ENCODE results near the gene GRAMD1B.

The GRAMD1B gene

DNA sequence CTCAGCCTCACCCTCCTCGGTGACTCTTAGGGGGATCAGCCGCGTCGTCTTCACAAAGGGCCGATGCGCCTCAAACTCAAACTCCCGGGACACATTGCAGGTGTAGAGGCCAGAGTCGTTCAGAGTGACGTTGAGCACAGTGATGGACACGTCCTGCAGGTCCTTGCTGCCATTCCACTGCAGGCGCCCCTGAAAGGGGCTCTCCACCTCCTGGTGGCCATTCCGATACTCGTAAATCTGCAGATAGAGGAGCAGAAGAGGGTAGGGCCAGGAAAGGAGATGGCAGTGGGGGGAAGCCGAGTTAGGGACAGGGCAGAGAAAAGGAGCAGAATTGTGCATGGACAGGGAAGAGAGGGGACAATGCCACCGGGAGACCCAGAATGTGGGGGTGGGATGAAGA lies 212.4 kb downstream of the GRAMD1B start:
- no peaks in the 10 kb centered on the region for H3K27me3 ChIP-seq (ENCODE audit: insufficient read depth, low read length)
- no peak overlapping the region for H3K27ac ChIP-seq (ENCODE audit: low read depth, low read length)
- H3K23ac ChIP-seq (ENCODE audit: low read length), result no peak overlapping the region
- H3K79me2 ChIP-seq (ENCODE audit: control insufficient read depth, insufficient read depth, low read length, poor library complexity), result no peaks in the 10 kb centered on the region
- H3K9me3 ChIP-seq (ENCODE audit: insufficient read depth, low read depth, low read length), result no peaks in the 10 kb centered on the region
- no peak for DNase-seq
- no peak overlapping the region for H2AK5ac ChIP-seq (ENCODE audit: low read length)
- no peaks in the 10 kb centered on the region for H3K36me3 ChIP-seq (ENCODE audit: control insufficient read depth in 1 of 2, insufficient read depth in 2 of 2, low read length in 2 of 2)
- no peak overlapping the region for H4K8ac ChIP-seq (ENCODE audit: low read depth, low read length)
- no CpG with 5 or more reads among the region's 15 CpGs for WGBS (ENCODE audit: extremely low coverage, insufficient coverage, insufficient read length)
- no peak overlapping the region for H3K18ac ChIP-seq (ENCODE audit: low read length)
- H2AFZ ChIP-seq (ENCODE audit: insufficient read depth, low read length, poor library complexity), result no peak overlapping the region
- H4K91ac ChIP-seq (ENCODE audit: low read depth, low read length), result no peak overlapping the region
- no peak overlapping the region for H2BK120ac ChIP-seq (ENCODE audit: insufficient read depth, low read length, poor library complexity)
- H3K4me3 ChIP-seq (ENCODE audit: low read depth, low read length), result no peak overlapping the region
- H2BK12ac ChIP-seq (ENCODE audit: low read length), result no peak overlapping the region
- H3K4me1 ChIP-seq (ENCODE audit: control insufficient read depth in 1 of 2, insufficient read depth in 2 of 2, low read length in 2 of 2), result no peaks in the 10 kb centered on the region
- H3K4ac ChIP-seq (ENCODE audit: low read depth, low read length), result no peak overlapping the region
- H3K9ac ChIP-seq (ENCODE audit: low read length), result no peak overlapping the region
- H3K4me2 ChIP-seq (ENCODE audit: low read length), result no peak overlapping the region
- H4K12ac ChIP-seq (ENCODE audit: low read depth, low read length), result no peak overlapping the region
- no peaks in the 10 kb centered on the region for H3K79me1 ChIP-seq (ENCODE audit: low read length)
- H3K14ac ChIP-seq (ENCODE audit: low read length), result no peak overlapping the region
- H2BK5ac ChIP-seq (ENCODE audit: low read depth, low read length, poor library complexity), result no peak overlapping the region

- Histone ChIP-seq H3K4ac (ENCODE audit: low read depth, low read length) (no peak overlapping the region), H2AK5ac (ENCODE audit: low read length) (no peak overlapping the region), H2BK5ac (ENCODE audit: low read depth, low read length, poor library complexity) (no peak overlapping the region), H3K14ac (ENCODE audit: low read length) (no peak overlapping the region), H3K23ac (ENCODE audit: low read length) (no peak overlapping the region), H3K79me1 (ENCODE audit: low read length) (no peaks in the 10 kb centered on the region), H3K27me3 (ENCODE audit: insufficient read depth, low read length) (no peaks in the 10 kb centered on the region), H2BK12ac (ENCODE audit: low read length) (no peak overlapping the region), H3K27ac (ENCODE audit: low read depth, low read length) (no peak overlapping the region), H3K4me1 (ENCODE audit: control insufficient read depth in 1 of 2, insufficient read depth in 2 of 2, low read length in 2 of 2) (no peaks in the 10 kb centered on the region), H3K9me3 (ENCODE audit: insufficient read depth, low read depth, low read length) (no peaks in the 10 kb centered on the region), H3K4me2 (ENCODE audit: low read length) (no peak overlapping the region), H3K4me3 (ENCODE audit: low read depth, low read length) (no peak overlapping the region), H4K8ac (ENCODE audit: low read depth, low read length) (no peak overlapping the region), H2AFZ (ENCODE audit: insufficient read depth, low read length, poor library complexity) (no peak overlapping the region), H3K9ac (ENCODE audit: low read length) (no peak overlapping the region), H2BK120ac (ENCODE audit: insufficient read depth, low read length, poor library complexity) (no peak overlapping the region), H3K18ac (ENCODE audit: low read length) (no peak overlapping the region), H3K36me3 (ENCODE audit: control insufficient read depth in 1 of 2, insufficient read depth in 2 of 2, low read length in 2 of 2) (no peaks in the 10 kb centered on the region), H4K12ac (ENCODE audit: low read depth, low read length) (no peak overlapping the region), H4K91ac (ENCODE audit: low read depth, low read length) (no peak overlapping the region), H3K79me2 (ENCODE audit: control insufficient read depth, insufficient read depth, low read length, poor library complexity) (no peaks in the 10 kb centered on the region)
- DNase-seq, result no peak
- no CpG with 5 or more reads among the region's 12 CpGs for WGBS (ENCODE audit: extremely low coverage, insufficient coverage, insufficient read length)
Observed at GRCh38 chr11:123645286-123645975, 215.4 kb downstream of the GRAMD1B start.

DNA sequence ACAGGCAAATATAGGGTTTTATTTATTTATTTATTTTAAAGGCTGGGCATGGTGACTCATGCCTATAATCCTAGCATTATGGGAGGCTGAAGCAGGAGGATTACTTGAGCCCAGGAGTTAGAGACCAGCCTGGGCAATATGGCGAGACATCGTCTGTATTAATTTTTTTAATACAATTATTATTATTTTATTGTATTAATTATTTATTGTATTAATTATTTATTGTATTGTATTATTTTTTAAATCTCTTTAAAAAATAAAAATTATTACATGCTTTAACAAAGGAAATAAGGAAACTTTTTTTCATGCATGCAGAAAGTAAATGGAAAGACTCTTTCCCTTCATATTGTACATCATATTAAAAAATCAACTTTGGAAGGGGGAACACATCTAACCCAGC lies 220.8 kb downstream of the GRAMD1B start:
- Histone ChIP-seq H3K4ac (ENCODE audit: low read depth, low read length) (no peak overlapping the region), H4K12ac (ENCODE audit: low read depth, low read length) (no peak overlapping the region), H2AFZ (ENCODE audit: insufficient read depth, low read length, poor library complexity) (no peak overlapping the region), H3K27me3 (ENCODE audit: insufficient read depth, low read length) (peaks cover 4% of the 10 kb centered on the region), H3K27ac (ENCODE audit: low read depth, low read length) (no peak overlapping the region), H3K18ac (ENCODE audit: low read length) (no peak overlapping the region), H2BK12ac (ENCODE audit: low read length) (no peak overlapping the region), H2BK120ac (ENCODE audit: insufficient read depth, low read length, poor library complexity) (no peak overlapping the region), H3K4me2 (ENCODE audit: low read length) (no peak overlapping the region), H3K79me2 (ENCODE audit: control insufficient read depth, insufficient read depth, low read length, poor library complexity) (no peaks in the 10 kb centered on the region), H2AK5ac (ENCODE audit: low read length) (no peak overlapping the region), H3K4me3 (ENCODE audit: low read depth, low read length) (no peak overlapping the region), H4K8ac (ENCODE audit: low read depth, low read length) (no peak overlapping the region), H3K79me1 (ENCODE audit: low read length) (peaks cover 2% of the 10 kb centered on the region), H3K23ac (ENCODE audit: low read length) (no peak overlapping the region), H4K91ac (ENCODE audit: low read depth, low read length) (no peak overlapping the region), H3K36me3 (ENCODE audit: control insufficient read depth in 1 of 2, insufficient read depth in 2 of 2, low read length in 2 of 2) (no peaks in the 10 kb centered on the region), H3K9ac (ENCODE audit: low read length) (no peak overlapping the region), H3K9me3 (ENCODE audit: insufficient read depth, low read depth, low read length) (no peaks in the 10 kb centered on the region), H2BK5ac (ENCODE audit: low read depth, low read length, poor library complexity) (no peak overlapping the region), H3K14ac (ENCODE audit: low read length) (no peak overlapping the region), H3K4me1 (ENCODE audit: control insufficient read depth in 1 of 2, insufficient read depth in 2 of 2, low read length in 2 of 2) (peaks cover 4 to 10% of the 10 kb centered on the region in 2 experiments)
- WGBS (ENCODE audit: extremely low coverage, insufficient coverage, insufficient read length), result no CpG with 5 or more reads among the region's 2 CpGs
- DNase-seq, result no peak

DNA sequence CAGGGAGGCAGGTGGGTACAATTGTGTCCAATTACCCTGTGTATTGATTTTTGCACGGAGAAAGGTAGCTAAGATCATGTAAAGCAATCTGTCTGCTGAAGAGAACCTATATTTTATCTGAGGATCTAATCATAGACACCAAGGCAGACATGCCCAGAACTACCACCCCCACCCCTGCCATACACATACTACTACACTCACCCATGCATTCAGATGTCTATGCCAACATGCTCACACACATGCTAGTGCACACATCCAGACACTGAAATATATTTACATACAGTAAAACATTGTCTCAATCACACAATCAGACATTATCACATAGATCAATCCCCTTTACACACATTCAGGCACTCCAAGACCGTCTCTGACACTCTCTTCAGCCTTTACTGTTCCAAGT lies 222.5 kb downstream of the GRAMD1B start:
- Histone ChIP-seq H3K4me3 (ENCODE audit: low read depth, low read length) (no peak overlapping the region), H3K18ac (ENCODE audit: low read length) (no peak overlapping the region), H2BK12ac (ENCODE audit: low read length) (no peak overlapping the region), H2AK5ac (ENCODE audit: low read length) (no peak overlapping the region), H3K23ac (ENCODE audit: low read length) (no peak overlapping the region), H4K12ac (ENCODE audit: low read depth, low read length) (no peak overlapping the region), H3K79me1 (ENCODE audit: low read length) (peaks cover 2% of the 10 kb centered on the region), H3K14ac (ENCODE audit: low read length) (no peak overlapping the region), H3K36me3 (ENCODE audit: control insufficient read depth in 1 of 2, insufficient read depth in 2 of 2, low read length in 2 of 2) (no peaks in the 10 kb centered on the region), H3K27me3 (ENCODE audit: insufficient read depth, low read length) (peaks cover 4% of the 10 kb centered on the region), H3K9ac (ENCODE audit: low read length) (no peak overlapping the region), H2BK120ac (ENCODE audit: insufficient read depth, low read length, poor library complexity) (no peak overlapping the region), H2AFZ (ENCODE audit: insufficient read depth, low read length, poor library complexity) (no peak overlapping the region), H3K4me2 (ENCODE audit: low read length) (no peak overlapping the region), H4K8ac (ENCODE audit: low read depth, low read length) (no peak overlapping the region), H3K79me2 (ENCODE audit: control insufficient read depth, insufficient read depth, low read length, poor library complexity) (no peaks in the 10 kb centered on the region), H3K9me3 (ENCODE audit: insufficient read depth, low read depth, low read length) (no peaks in the 10 kb centered on the region), H2BK5ac (ENCODE audit: low read depth, low read length, poor library complexity) (no peak overlapping the region), H3K27ac (ENCODE audit: low read depth, low read length) (no peak overlapping the region), H3K4ac (ENCODE audit: low read depth, low read length) (no peak overlapping the region), H4K91ac (ENCODE audit: low read depth, low read length) (no peak overlapping the region), H3K4me1 (ENCODE audit: control insufficient read depth in 1 of 2, insufficient read depth in 2 of 2, low read length in 2 of 2) (peaks cover 4 to 10% of the 10 kb centered on the region in 2 experiments)
- no peak for DNase-seq
- no CpG with 5 or more reads among the region's 2 CpGs for WGBS (ENCODE audit: extremely low coverage, insufficient coverage, insufficient read length)
